Body of pancreas (tissue), 4 donors: Measurements from ENCODE around the gene PPFIA2.

ENCODE experiments used
- CTCF ChIP-seq, 7 experiments: fragments of 450-650 bp in 4 of 7; fragments of 200-600 bp in 3 of 7; sonication (generic) in 3 of 7; IDR thresholded peaks; one replicate each; pipeline ENCODE4 v1.5.1; 2016 to 2019; ENCODE audit warnings: antibody characterized with exemption in 7 of 7
- POLR2A ChIP-seq, 3 donors: fragments of 450-650 bp; IDR thresholded peaks; one replicate each; pipeline ENCODE4 v1.6.1; 2016; ENCODE audit warnings: antibody characterized with exemption in 3 of 3, mild to moderate bottlenecking in 2 of 3

DNA sequence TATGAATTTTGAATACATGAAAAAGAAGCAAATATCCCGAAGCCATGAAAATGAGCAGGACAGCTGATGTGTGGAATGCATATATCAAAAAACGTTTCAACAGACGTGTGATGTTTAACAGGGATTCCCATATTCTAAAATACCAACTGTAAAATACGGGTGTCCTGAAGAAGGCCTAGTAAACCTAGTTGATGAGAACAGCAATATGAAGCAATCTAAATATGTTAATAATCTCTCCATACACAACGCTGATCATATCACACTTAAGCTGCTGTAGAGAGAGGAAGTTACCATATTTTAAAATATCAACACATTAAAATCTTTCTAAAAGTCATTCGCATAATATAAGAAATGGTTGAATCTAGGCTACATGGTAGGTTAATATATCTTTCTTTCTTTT, 317.5 kb downstream of the PPFIA2 start:
- TF ChIP-seq CTCF (IDR thresholded peaks at IDR 0.05), result no peak
- TF ChIP-seq POLR2A (IDR thresholded peaks at IDR 0.05), result no peak
